Activated T-cell treated with anti-CD3 and anti-CD28 coated beads, Interleukin-2, amount 50 U/mL, for 1 hour (primary cell): Measurements from ENCODE around the gene ZNF217.
"Not testable (repeated sequence)": the region's sequence is repeated elsewhere in the genome, so short reads cannot be mapped to it uniquely, and the experiment has no call there.

Experiments used
- DNase-seq: peaks from one replicate; pipeline ENCODE4 v3.0.0-alpha.2; 2020

ZNF217 gene

DNA sequence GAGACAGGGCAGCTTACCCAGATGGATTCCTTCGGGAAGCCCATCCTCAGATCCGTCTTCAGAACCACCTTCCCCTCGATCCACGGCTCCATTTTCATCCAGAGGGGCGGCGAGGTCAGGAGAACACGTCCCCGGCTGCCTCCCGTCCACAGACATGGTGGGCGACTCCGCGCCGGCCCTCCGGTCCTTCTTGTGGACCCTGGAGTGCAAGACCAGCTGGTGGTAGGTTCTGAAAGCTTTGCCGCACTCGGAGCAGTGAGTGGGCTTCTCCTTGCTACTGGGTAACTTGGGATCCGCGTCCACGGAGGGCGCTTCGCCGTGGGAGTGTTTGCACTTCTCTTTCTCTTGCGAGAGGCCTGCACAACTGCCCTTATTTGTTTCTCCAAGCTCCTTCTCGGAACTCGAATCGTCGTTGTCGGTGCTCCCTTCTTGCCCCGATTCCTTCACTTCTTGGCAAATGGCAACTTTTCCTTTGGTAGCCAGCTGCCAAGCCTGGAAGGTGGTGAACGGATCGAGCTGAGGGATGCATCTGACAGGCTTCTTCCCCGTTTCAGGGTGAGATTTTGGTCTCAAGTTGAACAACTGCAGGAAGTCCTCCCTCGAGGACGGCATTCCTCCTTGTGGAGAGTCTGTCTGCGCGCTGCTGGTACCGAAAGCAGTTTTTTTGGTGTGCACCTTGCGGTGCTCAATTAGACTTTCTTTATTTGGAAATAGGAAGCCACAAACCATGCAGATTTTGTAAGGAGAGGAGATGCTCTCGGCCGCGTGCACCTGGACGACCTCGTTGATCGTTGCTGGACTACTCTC is 12.0 kb downstream of the ZNF217 start:
- DNase-seq = no peak

- no peak for DNase-seq
These were observed 13.1 kb downstream of the ZNF217 start for GRCh38 chr20:53580376-53581111.

- DNase-seq = peak; percentile 41
These were observed 13.9 kb downstream of the ZNF217 start for GRCh38 chr20:53579581-53580375.

DNA sequence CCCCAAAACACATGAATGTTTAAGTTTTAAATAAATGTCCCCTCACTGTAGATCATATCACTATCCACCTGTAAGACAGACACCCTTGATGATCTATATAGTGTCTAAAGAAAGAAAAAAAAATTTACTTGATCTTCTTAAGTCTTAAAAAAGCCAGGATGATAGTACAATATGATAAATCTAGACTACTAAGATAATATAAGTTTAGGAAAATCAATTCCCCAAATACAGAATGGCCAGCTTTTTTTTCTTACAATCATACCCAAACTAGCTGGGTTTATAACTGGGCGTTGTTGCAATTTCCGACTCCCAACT is 14.4 kb downstream of the ZNF217 start:
- no peak for DNase-seq

DNA sequence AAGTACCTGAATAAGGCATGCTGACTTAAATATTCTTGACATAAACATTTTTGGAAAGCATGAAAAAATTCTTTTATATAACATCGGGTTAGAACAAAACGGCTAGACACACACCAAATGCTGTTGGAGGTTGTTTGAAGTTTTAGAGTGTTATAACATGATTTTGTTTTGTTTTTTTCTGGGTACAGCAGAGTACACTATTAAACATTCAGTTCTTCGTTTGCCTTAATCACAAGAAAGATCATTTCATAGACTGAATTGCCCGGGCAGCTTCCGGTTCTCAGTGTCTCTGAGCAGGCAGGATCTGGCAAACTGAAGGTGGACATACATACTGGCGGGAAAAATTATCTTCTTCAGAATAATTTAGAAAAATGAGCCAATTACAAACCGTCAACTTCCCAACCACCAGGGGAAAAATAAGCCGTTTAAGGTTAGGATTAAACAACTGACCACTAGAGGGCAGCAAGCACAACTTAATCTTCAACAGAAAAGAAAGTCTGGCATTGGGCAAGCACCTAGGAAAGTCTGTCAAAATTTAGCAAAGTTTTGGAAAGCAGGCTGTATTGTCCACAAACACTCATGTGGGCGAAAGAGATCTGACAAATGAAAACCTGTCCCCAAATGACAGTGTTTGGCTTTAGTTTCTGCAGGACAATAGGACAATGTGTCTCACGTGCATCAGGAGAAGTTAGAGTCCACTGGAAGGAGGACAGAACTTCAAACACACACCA is 15.0 kb downstream of the ZNF217 start:
- DNase-seq = peak; percentile 40

DNA sequence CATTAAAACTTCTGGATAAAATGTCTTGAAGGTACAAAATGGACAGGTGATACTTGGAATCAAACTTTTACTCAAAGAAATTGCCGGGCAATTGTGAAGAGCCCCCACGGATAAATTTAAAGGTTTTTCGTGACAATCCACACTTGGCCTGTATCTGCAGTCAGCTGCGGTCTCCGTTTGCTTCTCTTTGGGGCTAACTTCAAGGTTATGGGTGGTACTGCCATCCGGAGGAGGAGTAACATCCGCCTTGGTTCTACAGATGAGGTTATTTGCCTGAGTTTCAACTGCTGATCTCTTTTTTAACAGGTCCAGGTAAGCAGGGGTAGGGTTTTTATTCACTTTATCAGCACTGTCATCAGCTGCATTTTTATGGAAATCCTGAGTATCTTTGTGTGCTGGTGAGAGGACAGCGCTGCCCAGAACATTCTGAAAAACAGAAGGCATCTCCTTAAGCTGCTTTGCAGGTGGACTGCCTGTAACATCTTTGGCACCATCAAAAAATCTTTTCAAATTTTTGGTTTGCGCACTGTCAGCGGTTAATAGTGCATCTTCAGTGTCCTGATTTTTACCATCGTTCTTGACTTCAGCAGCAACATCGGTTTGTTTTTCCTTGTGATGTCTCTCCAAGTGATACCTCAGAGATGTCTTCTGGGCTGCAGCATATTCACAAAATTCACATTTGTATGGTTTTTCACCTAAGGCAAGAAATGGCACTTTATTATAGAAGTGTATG is 16.9 kb downstream of the ZNF217 start:
- no peak for DNase-seq

- DNase-seq = no peak
These were observed 17.5 kb downstream of the ZNF217 start for GRCh38 chr20:53576195-53576580.

- DNase-seq = no peak
These were observed 18.0 kb downstream of the ZNF217 start for GRCh38 chr20:53575481-53576194.

GRCh38 chr20:53574819-53575218 is 18.8 kb downstream of the ZNF217 start:
- DNase-seq = no peak

- no peak for DNase-seq
These were observed 19.3 kb downstream of the ZNF217 start for GRCh38 chr20:53574259-53574789.

DNA sequence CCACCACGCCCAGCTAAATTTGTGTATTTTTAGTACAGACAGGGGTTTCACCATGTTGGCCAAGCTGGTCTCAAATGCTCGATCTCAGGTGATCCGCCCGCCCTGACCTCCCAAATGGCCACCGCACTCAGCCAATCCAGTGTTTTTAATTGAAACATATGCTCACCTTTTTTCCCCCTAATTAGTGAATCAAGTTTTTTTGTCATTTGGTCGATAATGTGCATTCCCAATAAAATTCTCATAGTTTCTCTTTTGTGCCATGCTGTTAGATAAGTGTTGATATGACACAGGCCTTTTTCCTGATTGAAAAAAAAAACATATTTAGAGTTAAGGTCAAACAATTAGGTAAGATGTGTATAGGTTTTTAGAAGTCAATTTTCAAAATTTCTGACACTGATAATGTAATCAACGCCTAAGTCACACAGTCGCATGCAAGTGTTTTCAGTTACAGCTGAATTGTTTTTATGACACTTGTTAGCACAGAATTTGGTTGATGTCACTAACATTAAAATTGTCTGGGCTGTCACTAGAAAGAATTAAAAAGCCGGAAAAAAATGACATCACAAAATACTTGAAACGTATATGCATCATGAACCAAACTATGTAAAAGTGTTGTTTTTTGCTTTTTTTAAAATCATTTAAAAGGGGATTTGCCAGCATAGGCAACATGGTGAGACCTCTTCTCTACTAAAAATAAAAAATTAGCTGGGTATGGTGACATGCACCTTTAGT is 21.9 kb downstream of the ZNF217 start:
- DNase-seq = no peak

- DNase-seq = no peak
These were observed 23.0 kb downstream of the ZNF217 start for GRCh38 chr20:53570446-53571276.

DNA sequence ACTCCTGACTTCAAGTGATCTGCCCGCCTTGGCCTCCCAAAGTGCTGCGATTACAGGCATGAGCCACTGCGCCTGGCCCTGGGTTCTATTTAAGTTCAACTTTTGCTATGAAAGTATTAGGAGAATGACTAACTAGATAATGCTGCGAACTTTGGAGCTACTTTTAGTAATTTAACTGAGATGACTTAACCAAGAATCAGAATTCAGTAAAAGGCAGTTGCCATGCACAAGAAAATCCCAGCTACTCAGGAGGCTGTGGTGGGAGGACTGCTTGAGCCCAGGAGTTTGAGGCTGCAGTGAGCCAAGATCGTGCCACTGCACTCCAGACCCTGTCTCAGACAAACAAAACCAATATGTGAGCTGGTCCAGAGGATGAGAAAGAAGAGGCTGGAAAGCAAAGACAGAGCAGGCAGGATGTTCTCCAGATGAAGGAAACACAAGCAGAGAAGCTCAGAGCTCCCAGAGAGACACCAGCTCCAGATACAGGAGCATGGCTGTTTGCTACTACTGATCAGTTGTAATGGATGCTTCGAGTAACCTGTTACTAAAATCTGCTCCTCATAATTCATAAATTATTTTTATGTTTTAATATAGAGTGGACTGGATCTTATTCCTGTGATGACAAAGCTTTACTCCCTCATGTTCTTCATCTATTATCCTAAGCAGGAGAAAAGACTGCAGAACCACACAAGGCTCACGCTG is 23.9 kb downstream of the ZNF217 start:
- DNase-seq = no peak

- no peak for DNase-seq
These were observed 24.6 kb downstream of the ZNF217 start for GRCh38 chr20:53569005-53569404.

- no peak for DNase-seq
These were observed 25.3 kb downstream of the ZNF217 start for GRCh38 chr20:53568351-53568750.

DNA sequence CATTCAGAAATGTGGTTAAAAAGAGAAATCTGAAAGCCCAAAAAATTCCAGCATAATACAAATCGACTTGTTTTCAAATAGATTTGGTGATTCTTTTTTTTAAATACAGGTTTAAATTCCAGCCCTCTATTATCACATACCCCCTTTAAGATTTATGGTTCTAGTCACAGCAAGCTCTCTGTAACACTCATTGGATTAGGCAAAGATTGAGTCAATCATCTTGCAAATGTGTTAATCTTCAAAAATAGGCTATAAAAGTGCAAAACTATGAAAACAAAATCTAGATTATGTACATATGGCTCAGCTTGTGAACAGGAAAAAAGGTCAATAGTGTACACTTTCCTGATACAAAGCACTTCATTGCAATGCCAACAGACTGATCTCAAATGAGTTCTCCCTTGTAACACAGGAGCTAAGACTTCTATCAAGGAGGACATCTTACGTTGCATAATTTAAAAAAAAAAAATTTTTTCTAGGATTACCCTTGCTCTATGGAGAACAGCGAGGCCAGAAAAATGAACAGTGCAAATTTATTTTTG is 26.2 kb downstream of the ZNF217 start:
- no peak for DNase-seq

- DNase-seq = not testable (repeated sequence)
These were observed 27.0 kb downstream of the ZNF217 start for GRCh38 chr20:53566623-53567022.

DNA sequence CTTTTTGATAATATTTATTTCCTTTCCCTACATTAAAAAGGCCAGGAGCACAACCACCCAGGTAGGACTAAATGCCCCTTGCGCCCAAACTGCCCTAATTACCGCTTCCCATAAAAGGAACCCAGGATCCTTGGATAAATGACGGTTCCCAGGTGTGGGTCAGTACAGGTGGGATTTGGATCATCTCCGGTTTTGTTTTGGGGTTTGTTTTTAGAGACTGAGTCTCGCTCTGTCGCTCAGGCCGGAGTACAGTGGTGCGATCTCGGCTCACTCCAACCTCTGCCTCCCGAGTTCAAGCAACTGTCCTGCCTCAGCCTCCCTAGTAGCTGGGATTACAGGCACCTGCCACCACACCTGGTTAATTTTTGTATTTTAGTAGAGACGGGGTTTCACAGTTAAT is 28.4 kb downstream of the ZNF217 start:
- DNase-seq = no peak
